HG03432 (cell line): ENCODE data around the gene IPCEF1.

Experiments
- ATAC-seq: cut with Tn5 transposase; IDR thresholded peaks from one replicate; pipeline ENCODE4 v1.9.1; 2021; ENCODE audit warnings: mild to moderate bottlenecking, moderate library complexity; ENCODE audit not compliant: unreplicated experiment

The IPCEF1 gene

DNA sequence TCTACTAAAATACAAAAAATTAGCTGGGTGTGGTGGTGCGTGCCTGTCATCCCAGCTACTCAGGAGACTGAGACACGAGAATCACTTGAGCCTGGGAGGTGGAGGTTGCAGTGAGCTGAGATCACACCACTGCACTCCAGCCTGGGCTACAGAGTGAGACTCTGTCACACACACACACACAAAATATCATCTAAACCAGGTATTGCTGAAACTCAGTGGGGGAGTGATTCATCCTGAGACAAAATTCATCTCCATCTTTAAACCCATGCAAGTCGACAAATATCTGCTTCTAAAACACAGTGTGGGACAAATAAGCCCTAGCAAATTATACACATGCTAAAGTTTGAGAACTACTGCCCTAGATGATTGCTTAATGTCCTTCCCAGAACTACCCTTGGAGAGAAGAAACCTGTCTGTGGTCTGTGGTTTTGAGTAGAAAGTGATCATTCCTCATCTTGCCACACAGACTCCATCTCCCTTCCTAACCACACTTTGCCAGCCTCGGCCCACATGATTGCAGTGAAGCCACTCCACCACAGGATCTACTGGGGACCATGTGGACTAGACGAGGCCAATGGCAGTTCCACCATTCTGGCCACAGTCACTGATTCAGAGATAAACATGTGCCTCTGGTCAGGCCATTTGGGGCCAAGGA, 187.3 kb downstream of the IPCEF1 start:
- ATAC-seq: peak; percentile 53

DNA sequence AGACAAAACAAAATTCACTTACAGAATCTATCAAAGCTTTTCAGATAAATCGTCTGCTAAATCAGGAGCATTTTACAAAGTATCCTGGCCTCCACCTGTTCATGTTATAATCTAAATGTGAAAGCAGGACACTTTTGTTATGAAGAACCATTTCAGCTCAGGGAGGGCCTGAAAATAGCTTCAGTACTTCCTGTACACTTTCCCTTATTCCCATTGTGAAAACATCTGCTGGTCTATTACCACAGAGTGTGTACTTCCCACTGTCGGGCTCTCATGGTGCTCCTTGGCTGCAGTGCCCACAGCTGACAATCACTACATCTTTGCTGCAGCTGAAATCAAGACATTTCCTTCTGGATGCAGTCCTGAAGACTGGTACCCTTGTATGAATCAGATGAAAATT, 189.5 kb downstream of the IPCEF1 start:
- ATAC-seq: no peak

DNA sequence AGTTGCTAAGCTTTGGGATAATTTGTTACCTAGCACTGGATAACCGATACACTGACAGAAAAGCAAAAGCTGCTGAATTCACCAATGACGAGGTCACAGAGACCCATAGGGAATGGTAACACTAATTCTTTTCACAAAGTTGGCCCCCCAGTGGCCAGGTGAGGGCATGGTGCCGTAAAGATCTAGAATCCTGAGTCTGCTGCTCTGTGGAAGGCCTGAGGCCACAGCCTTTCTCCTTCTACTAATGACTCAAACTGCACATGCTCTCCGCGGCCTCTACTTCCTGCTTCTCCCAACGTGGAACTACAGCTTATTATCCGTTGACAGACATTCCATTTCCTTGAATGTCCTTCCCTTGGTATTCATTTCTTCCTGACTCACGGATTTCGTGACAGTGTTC, 190.5 kb downstream of the IPCEF1 start:
- ATAC-seq: no peak

GRCh38 chr6:154165478-154165877, 191.1 kb downstream of the IPCEF1 start:
- no peak for ATAC-seq

GRCh38 chr6:154164397-154164796, 192.2 kb downstream of the IPCEF1 start:
- ATAC-seq: peak; percentile 38

DNA sequence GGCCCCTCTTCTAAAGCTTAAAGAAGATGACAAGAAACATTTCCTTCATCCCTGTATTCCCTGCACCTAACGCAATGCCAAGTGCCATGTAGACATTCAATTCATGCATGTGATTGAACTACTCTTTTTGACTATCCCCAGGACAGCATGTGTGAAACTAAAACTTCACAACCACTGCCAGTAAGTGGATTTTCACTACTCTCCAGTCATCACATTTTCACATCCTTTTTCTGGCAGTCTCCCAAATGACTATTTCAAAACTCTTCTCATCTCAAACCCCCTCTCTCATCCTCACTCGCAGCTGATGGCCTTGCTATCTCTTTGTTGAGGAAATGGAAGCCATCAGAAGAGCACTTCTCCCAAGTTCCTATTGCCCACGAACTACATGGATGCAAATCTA, 194.9 kb downstream of the IPCEF1 start:
- ATAC-seq: peak; percentile 77

GRCh38 chr6:154159126-154159525, 197.5 kb downstream of the IPCEF1 start:
- no peak for ATAC-seq

GRCh38 chr6:154157706-154158105, 198.9 kb downstream of the IPCEF1 start:
- ATAC-seq: no peak

DNA sequence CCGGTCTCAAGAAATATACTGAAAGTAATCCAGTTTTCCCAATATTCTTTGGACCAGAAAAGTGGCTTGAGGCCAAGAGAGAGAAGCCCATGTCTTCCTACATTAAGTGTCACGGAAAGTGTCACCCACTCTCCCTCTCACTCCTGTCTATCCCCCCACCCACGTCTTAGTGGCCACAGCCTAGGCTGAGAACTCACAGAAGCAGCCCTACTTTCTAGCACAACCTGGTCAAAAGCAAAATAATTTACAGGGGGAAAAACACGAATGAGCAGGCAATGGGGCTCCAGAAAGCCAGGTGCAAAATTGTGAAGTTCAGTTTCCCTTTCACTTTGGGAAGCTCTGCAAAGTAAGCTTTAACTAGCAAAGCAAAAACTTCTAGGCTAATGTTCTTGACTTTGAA, 199.5 kb downstream of the IPCEF1 start:
- peak; percentile 46 for ATAC-seq

DNA sequence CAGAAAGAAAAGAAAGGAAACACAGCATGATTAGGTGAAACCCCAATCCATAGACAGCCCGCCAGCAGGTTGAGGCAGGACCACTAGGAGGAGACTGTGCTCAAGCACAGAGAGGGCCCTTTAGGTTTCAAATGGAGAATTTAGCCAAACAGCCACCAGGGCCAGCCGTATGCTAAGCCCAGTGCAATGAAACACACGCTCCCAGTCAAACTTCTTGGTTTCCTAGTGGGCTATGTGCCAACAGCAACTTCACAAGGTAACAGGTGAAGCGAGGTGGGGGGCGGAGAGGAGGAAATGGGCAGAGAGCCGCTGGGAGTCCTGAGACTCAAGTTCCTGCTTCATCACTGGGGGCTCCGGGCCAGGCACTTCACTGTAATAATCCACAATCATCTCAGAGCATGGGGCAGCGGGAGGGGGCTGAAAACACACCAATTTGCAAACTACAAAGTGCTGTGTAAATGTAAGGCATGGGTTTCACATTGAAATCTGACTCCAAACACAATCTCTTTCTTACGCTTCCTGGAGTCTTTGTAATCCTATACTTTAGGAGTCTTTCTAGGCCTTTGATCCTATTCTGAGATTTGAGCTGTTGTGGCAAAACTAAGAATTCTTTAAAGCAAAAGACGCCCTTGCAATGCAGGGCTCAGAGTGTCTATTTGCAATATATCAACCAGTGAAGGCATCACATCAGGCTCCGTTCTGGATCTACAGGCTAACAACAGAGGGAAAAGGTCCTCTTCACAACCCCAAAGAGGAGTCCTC, 200.3 kb downstream of the IPCEF1 start:
- peak; percentile 76 for ATAC-seq

- ATAC-seq: no peak
These were observed 202.1 kb downstream of the IPCEF1 start for GRCh38 chr6:154154389-154154967.

GRCh38 chr6:154143753-154144152, 212.8 kb downstream of the IPCEF1 start:
- peak; percentile 68 for ATAC-seq

- no peak for ATAC-seq
These were observed 215.9 kb downstream of the IPCEF1 start for GRCh38 chr6:154140743-154141142.

GRCh38 chr6:154139892-154140291, 216.7 kb downstream of the IPCEF1 start:
- ATAC-seq: no peak

DNA sequence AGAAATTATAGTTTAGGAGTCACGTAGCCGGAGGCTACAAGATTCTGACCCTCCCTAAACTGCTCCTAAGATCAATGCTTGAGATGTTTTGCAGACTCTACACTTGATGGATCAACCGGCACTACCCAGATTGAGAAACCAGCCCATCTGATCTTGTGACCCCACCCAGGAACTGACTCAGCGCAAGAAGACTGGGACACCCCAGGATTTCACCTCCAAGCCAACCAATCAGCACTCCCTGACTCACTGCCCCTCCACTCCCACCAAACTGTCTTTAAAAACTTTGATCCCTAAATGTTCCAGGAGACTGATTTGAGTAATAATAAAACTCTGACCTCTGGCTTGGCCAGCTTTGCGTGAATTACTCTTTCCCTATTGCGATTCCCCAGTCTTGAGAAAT, 217.8 kb downstream of the IPCEF1 start:
- no peak for ATAC-seq

DNA sequence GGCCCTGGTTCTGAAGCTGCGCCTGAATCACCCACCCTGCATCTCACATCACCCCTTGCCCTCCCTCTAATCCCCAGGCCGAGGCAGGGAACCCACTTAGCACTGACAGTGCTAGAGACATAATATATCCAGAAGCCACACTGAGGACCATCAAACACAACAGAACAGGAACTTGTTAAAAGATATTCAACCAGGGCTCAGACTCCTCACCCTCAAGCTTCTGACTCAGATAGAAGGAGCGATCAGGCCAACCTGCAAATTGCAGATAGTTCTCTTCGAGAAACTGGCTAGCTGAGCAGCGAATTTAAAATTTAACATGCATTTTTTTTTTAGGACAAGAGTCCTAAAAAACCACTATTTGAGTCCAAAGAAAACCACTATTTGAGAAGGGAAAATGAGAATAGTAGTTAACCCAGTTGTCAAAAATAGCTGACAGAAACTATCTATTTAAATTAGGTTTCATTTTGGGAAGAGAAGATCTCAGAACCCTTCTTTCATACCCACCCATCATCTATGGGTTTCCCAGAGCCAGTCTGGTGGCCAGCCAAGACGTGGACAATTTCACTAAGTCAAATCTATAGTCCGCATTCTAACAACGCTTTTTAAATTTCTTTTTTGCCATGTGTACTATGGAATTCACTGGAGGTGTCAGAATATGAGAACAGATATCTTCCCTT, 222.0 kb downstream of the IPCEF1 start:
- ATAC-seq: no peak

GRCh38 chr6:154127657-154128056, 228.9 kb downstream of the IPCEF1 start:
- ATAC-seq: no peak

DNA sequence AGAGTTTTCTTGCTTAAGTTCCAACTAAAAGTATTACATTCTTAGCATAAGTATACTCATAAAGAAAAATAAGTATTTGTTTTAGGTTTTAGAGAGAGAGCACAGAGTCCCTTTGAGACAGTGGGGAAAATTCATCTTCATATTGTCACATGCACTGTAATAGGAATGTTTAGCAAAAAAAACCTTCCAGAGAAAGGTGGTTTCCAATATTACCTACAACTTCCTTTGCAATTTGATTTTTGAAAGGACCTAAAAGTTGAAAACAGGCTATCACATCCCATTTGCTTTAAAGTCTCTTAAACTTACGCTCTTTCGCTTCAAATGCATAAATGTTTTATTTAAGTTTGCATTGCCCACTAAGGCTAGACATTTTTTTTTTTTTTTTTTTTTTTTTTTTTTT, 231.2 kb downstream of the IPCEF1 start:
- ATAC-seq: no peak

DNA sequence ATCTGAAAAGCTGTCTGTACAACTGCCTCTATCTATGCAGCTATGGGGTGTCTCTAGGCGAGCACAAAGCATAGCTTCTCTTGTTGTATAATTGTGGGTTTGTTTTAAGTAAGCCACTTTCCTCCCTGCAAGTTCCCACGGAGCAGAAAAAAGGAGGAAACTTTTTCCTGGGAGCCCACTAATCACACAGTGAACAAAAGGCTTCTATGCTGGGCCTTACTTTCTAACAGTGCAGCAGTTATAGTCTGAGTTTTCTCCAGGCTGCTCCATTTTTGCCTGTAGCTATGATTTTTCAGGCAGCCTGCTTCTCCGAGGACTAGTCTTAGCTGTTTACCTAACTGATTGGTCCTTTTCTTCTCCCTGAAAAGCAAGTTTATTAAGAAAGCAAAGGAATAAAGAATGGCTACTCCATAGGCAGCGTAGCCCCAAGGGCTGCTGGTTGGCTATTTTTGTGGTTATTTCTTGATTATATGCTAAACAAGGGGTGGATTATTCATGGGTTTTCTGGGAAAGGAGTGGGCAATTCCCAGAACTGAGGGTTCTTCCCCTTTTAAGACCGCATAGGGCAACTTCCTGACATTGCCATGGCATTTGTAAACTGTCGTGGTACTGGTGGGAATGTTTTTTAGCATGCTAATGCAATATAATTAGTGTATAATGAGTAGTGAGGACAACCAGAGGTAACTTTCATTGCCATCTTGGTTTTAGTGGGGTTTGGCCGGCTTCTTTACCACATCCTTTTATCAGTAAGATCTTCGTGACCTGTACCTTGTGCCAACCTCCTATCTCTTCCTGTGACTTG, 233.2 kb downstream of the IPCEF1 start:
- ATAC-seq: no peak

DNA sequence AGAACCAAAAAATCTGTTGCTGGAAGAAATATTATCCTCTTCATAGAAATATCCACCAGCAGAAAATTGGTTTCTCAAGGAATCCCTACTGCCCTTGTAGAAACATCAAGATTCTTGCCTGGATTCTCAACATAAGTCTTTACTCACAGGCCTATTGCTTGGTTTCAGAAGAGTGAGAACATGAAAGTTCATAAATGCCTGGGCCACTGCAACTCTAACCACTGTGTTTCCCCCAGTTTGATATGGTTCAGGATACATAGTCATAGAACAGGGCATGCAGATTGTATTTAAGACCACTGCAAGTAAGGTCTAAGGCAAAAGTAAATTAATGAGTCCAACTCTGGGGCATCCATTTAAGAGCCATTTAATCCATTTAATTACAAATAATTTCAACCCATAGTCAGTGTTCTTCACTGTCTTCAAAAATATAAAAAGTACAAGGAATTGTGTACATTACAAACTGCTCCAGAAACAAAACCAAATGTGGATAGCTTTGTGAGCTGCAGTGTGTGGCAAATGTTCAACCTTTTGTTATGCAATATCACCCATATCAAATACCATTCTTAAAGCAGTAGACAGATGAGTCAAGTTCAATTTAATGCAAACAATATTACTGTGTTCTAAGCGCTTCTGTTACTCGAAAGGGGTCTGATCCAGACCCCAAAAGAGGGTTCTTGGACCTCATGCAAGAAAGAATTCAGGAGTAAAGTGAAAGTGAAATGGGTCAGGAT, 234.2 kb downstream of the IPCEF1 start:
- ATAC-seq: no peak
